ENCODE data around the gene EPS8L2. TPM values are rescaled to one million over a fixed set of nuclear protein-coding genes. Genes with fewer than 3 reads are reported as not detected.

EPS8L2 gene
- polyA plus RNA-seq, 3 donors, result 0.55 TPM; not detected in 2

GRCh38 chr11:665062-665703 is 40.8 kb upstream of the EPS8L2 start:
- intact Hi-C loops (cut with micrococcal nuclease), result no loop called here
- Histone ChIP-seq H3K36me3 (replicated peaks in 1 of 2; ENCODE audit: control insufficient read depth in 1 of 2, insufficient read depth in 2 of 2, low read length in 2 of 2) (peaks cover 35 to 49% of the 10 kb centered on the region in 2 donors), H3K4me2 (replicated peaks; ENCODE audit: extremely low read depth, low read length, poor library complexity, severe bottlenecking) (no peak overlapping the region), H3K79me2 (ENCODE audit: insufficient read depth, low read length) (peaks cover 5% of the 10 kb centered on the region), H3K9me3 (replicated peaks in 1 of 2; ENCODE audit: control insufficient read depth in 1 of 2, insufficient read depth in 1 of 2, low read length in 2 of 2) (no peaks in the 10 kb centered on the region), H3K4me3 (replicated peaks in 1 of 3; ENCODE audit: low read depth in 2 of 3, low read length in 3 of 3) (no peak overlapping the region), H3K4me1 (ENCODE audit: control insufficient read depth in 1 of 2, insufficient read depth in 2 of 2, low read length in 2 of 2) (no peaks in the 10 kb centered on the region), H2AFZ (ENCODE audit: insufficient read depth, low read depth, low read length, poor library complexity, severe bottlenecking) (no peak overlapping the region), H3K27me3 (ENCODE audit: control insufficient read depth in 2 of 2, insufficient read depth in 2 of 2, low read length in 2 of 2) (no peaks in the 10 kb centered on the region), H3K27ac (ENCODE audit: low read depth in 1 of 2, low read length in 2 of 2) (no peak overlapping the region), H3K9ac (ENCODE audit: insufficient read depth, low read length, poor library complexity, severe bottlenecking) (no peak overlapping the region), H4K20me1 (ENCODE audit: insufficient read depth, low read length) (peaks cover 16% of the 10 kb centered on the region)
- no peak overlapping the region for H3K4me3 Mint-ChIP-seq
- 100% methylated on average over 4 of the region's 15 CpGs for WGBS (ENCODE audit: insufficient coverage)
- H3K27ac Mint-ChIP-seq, result no peak overlapping the region
- peaks cover 1 to 4% (median 2%) of the 10 kb centered on the region in 3 donors for H3K27me3 Mint-ChIP-seq (ENCODE audit: low read depth in 3 of 3)
- TF ChIP-seq, protein P1, sequence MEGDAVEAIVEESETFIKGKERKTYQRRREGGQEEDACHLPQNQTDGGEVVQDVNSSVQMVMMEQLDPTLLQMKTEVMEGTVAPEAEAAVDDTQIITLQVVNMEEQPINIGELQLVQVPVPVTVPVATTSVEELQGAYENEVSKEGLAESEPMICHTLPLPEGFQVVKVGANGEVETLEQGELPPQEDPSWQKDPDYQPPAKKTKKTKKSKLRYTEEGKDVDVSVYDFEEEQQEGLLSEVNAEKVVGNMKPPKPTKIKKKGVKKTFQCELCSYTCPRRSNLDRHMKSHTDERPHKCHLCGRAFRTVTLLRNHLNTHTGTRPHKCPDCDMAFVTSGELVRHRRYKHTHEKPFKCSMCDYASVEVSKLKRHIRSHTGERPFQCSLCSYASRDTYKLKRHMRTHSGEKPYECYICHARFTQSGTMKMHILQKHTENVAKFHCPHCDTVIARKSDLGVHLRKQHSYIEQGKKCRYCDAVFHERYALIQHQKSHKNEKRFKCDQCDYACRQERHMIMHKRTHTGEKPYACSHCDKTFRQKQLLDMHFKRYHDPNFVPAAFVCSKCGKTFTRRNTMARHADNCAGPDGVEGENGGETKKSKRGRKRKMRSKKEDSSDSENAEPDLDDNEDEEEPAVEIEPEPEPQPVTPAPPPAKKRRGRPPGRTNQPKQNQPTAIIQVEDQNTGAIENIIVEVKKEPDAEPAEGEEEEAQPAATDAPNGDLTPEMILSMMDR (IDR thresholded peaks at IDR 0.05), result no peak
- H3K36me3 Mint-ChIP-seq, result peaks cover 39 to 73% of the 10 kb centered on the region in 2 donors
- peaks cover 5% of the 10 kb centered on the region for H3K4me1 Mint-ChIP-seq
- DNase-seq, result no peak
- peaks cover 0 to 2% (median 0%) of the 10 kb centered on the region in 7 donors for H3K9me3 Mint-ChIP-seq

DNA sequence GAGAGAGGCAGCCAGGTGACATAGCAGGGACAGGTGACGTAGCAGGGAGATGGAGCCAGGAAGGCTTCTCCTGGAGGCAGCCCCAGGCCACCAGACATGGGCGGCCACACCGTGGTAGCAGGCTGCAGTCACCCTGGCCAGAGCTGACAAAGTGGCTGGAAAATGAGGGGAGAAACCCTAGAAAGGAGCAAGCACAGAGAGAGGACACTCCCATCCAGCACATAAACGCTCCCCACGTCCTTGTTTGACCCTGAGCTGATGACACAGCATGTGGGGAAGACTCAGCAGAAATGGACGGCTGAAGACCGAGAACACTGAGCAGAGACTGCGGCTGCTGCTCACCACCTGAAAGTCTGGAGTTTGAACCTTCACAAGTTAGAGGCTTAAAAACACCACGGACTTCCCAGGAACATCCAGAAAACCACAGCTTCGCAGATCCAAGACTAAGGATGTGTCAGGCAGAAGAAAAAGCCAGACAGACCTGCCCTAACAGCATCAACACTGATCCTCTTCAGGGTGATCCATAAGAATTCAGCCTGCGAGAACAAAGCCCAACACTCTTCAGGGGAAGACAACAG is 40.2 kb upstream of the EPS8L2 start:
- Histone ChIP-seq H3K4me1 (ENCODE audit: control insufficient read depth in 1 of 2, insufficient read depth in 2 of 2, low read length in 2 of 2) (no peaks in the 10 kb centered on the region), H4K20me1 (ENCODE audit: insufficient read depth, low read length) (peaks cover 16% of the 10 kb centered on the region), H2AFZ (ENCODE audit: insufficient read depth, low read depth, low read length, poor library complexity, severe bottlenecking) (no peak overlapping the region), H3K4me2 (replicated peaks; ENCODE audit: extremely low read depth, low read length, poor library complexity, severe bottlenecking) (no peak overlapping the region), H3K27ac (ENCODE audit: low read depth in 1 of 2, low read length in 2 of 2) (no peak overlapping the region), H3K27me3 (ENCODE audit: control insufficient read depth in 2 of 2, insufficient read depth in 2 of 2, low read length in 2 of 2) (no peaks in the 10 kb centered on the region), H3K79me2 (ENCODE audit: insufficient read depth, low read length) (peaks cover 5% of the 10 kb centered on the region), H3K9ac (ENCODE audit: insufficient read depth, low read length, poor library complexity, severe bottlenecking) (no peak overlapping the region), H3K36me3 (replicated peaks in 1 of 2; ENCODE audit: control insufficient read depth in 1 of 2, insufficient read depth in 2 of 2, low read length in 2 of 2) (peaks cover 29 to 43% of the 10 kb centered on the region in 2 donors), H3K4me3 (replicated peaks in 1 of 3; ENCODE audit: low read depth in 2 of 3, low read length in 3 of 3) (no peak overlapping the region), H3K9me3 (replicated peaks in 1 of 2; ENCODE audit: control insufficient read depth in 1 of 2, insufficient read depth in 1 of 2, low read length in 2 of 2) (no peaks in the 10 kb centered on the region)
- DNase-seq, result no peak
- H3K36me3 Mint-ChIP-seq, result peaks cover 35 to 74% of the 10 kb centered on the region in 2 donors
- intact Hi-C loops (cut with micrococcal nuclease), result no loop called here
- peaks cover 0 to 4% (median 1%) of the 10 kb centered on the region in 3 donors for H3K27me3 Mint-ChIP-seq (ENCODE audit: low read depth in 3 of 3)
- no peak overlapping the region for H3K4me3 Mint-ChIP-seq
- peaks cover 0 to 2% (median 0%) of the 10 kb centered on the region in 7 donors for H3K9me3 Mint-ChIP-seq
- TF ChIP-seq, protein P1 (IDR thresholded peaks at IDR 0.05), result no peak
- peak overlapping the region in 3 of 7 donors; percentile 15 to 70 (median 16) for H3K27ac Mint-ChIP-seq
- WGBS (ENCODE audit: insufficient coverage), result 35% methylated on average over 8 of the region's 11 CpGs
- peaks cover 5% of the 10 kb centered on the region for H3K4me1 Mint-ChIP-seq
